ENCODE measurements around the gene DRAXIN.

Gene DRAXIN

DNA sequence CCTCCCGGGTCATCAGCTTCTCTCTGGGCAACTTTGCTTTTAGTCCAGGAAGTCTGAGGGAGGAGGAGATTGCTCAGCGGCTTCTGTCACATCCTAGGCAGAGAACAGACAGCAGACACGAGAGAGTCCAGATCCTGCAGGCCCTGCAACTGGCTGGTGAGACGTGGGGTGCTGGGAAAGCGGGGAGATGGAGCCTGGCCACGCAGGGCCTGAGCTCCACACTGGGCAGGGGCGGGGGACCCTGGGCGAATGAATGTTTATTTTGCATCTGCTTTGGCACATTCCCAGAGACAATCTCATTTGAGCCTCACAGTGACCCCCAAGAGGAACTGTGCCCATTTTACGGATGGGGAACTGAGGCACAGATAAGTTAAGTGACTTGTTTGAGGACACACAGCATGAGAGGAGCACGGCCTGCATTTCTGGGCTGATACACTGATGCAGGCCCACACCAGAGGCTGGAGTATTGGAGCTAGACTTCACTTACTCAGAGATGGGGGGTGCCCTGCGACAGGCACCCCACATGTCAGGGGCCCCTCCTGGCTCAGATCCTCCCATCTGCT lies 80.1 kb downstream of the DRAXIN start:
- Histone ChIP-seq H3K4me2 (ENCODE audit: low read length) (no peak overlapping the region), H3K79me2 (ENCODE audit: insufficient read depth, low read length) (no peaks in the 10 kb centered on the region), H3K27me3 (ENCODE audit: insufficient read depth, low read length) (no peaks in the 10 kb centered on the region), H3F3A (ENCODE audit: insufficient read depth, low read length) (no peaks in the 10 kb centered on the region), H3K9me3 (ENCODE audit: low read length) (no peaks in the 10 kb centered on the region), H3K4me1 (ENCODE audit: insufficient read depth, low read length, severe bottlenecking) (peaks cover 5% of the 10 kb centered on the region), H3K27ac (ENCODE audit: low read depth, low read length, poor library complexity, severe bottlenecking) (no peak overlapping the region), H2AFZ (ENCODE audit: low read length) (no peak overlapping the region), H3K9ac (ENCODE audit: low read length) (no peak overlapping the region), H3K4me3 (ENCODE audit: low read depth, low read length, poor library complexity, severe bottlenecking) (no peak overlapping the region), H4K20me1 (ENCODE audit: insufficient read depth, low read length) (no peaks in the 10 kb centered on the region), H3K9me2 (ENCODE audit: low read depth, low read length) (no peaks in the 10 kb centered on the region), H3K36me3 (ENCODE audit: insufficient read depth, low read length) (no peaks in the 10 kb centered on the region)
- TF ChIP-seq EZH2 (IDR thresholded peaks at IDR 0.05; ENCODE audit: borderline replicate concordance, low read length): no peak

- no peak overlapping the region for H3K4me3 ChIP-seq (ENCODE audit: low read depth, low read length, poor library complexity, severe bottlenecking)
- TF ChIP-seq EZH2 (IDR thresholded peaks at IDR 0.05; ENCODE audit: borderline replicate concordance, low read length) (no peak), CTCF (IDR thresholded peaks at IDR 0.05; ENCODE audit: low read length) (no peak)
- H3K36me3 ChIP-seq (ENCODE audit: insufficient read depth, low read length): no peaks in the 10 kb centered on the region
- no peak overlapping the region for H2AFZ ChIP-seq (ENCODE audit: low read length)
- H3K4me1 ChIP-seq (ENCODE audit: insufficient read depth, low read length, severe bottlenecking): peaks cover 5% of the 10 kb centered on the region
- no peaks in the 10 kb centered on the region for H4K20me1 ChIP-seq (ENCODE audit: insufficient read depth, low read length)
- H3K4me2 ChIP-seq (ENCODE audit: low read length): no peak overlapping the region
- no peaks in the 10 kb centered on the region for H3K9me2 ChIP-seq (ENCODE audit: low read depth, low read length)
- H3K9me3 ChIP-seq (ENCODE audit: low read length): no peaks in the 10 kb centered on the region
- H3K27ac ChIP-seq (ENCODE audit: low read depth, low read length, poor library complexity, severe bottlenecking): no peak overlapping the region
- H3K9ac ChIP-seq (ENCODE audit: low read length): no peak overlapping the region
- H3F3A ChIP-seq (ENCODE audit: insufficient read depth, low read length): no peaks in the 10 kb centered on the region
- H3K79me2 ChIP-seq (ENCODE audit: insufficient read depth, low read length): no peaks in the 10 kb centered on the region
- no peaks in the 10 kb centered on the region for H3K27me3 ChIP-seq (ENCODE audit: insufficient read depth, low read length)
Observed at GRCh38 chr1:11772458-11772857, 80.9 kb downstream of the DRAXIN start.

- Histone ChIP-seq H3K4me2 (ENCODE audit: low read length) (no peak overlapping the region), H3F3A (ENCODE audit: insufficient read depth, low read length) (no peaks in the 10 kb centered on the region), H3K27ac (ENCODE audit: low read depth, low read length, poor library complexity, severe bottlenecking) (no peak overlapping the region), H4K20me1 (ENCODE audit: insufficient read depth, low read length) (no peaks in the 10 kb centered on the region), H3K9me2 (ENCODE audit: low read depth, low read length) (no peaks in the 10 kb centered on the region), H2AFZ (ENCODE audit: low read length) (no peak overlapping the region), H3K36me3 (ENCODE audit: insufficient read depth, low read length) (no peaks in the 10 kb centered on the region), H3K27me3 (ENCODE audit: insufficient read depth, low read length) (no peaks in the 10 kb centered on the region), H3K9me3 (ENCODE audit: low read length) (no peaks in the 10 kb centered on the region), H3K9ac (ENCODE audit: low read length) (no peak overlapping the region), H3K4me3 (ENCODE audit: low read depth, low read length, poor library complexity, severe bottlenecking) (no peak overlapping the region), H3K4me1 (ENCODE audit: insufficient read depth, low read length, severe bottlenecking) (peaks cover 5% of the 10 kb centered on the region), H3K79me2 (ENCODE audit: insufficient read depth, low read length) (no peaks in the 10 kb centered on the region)
- TF ChIP-seq CTCF (IDR thresholded peaks at IDR 0.05; ENCODE audit: low read length) (no peak), EZH2 (IDR thresholded peaks at IDR 0.05; ENCODE audit: borderline replicate concordance, low read length) (no peak)
Observed at GRCh38 chr1:11774753-11775152, 83.2 kb downstream of the DRAXIN start.
